OCI-LY1 (cell line): ENCODE measurements around the gene TEAD1.

Source experiments
- H2AFZ ChIP-seq: fragments of 200-600 bp; sonication (generic), shearing (Covaris generic); 2 replicates; pipeline ENCODE4 v1.6.0; 2014; ENCODE audit warnings: antibody characterized with exemption, mild to moderate bottlenecking, low read length
- H3F3A ChIP-seq: fragments of 200-600 bp; sonication (generic), shearing (Covaris generic); 2 replicates; pipeline ENCODE4 v1.6.0; 2014; ENCODE audit warnings: mild to moderate bottlenecking, antibody characterized with exemption, low read length, moderate library complexity; ENCODE audit not compliant: insufficient read depth
- H3K27ac ChIP-seq: fragments of 200-600 bp; sonication (generic); 2 replicates; pipeline ENCODE4 v1.5.1; 2014; ENCODE audit warnings: low read length, mixed run types, mild to moderate bottlenecking, low read depth; ENCODE audit not compliant: poor library complexity, severe bottlenecking
- H3K27me3 ChIP-seq: fragments of 200-600 bp; sonication (generic); 2 replicates; pipeline ENCODE4 v1.6.0; 2014; ENCODE audit warnings: antibody characterized with exemption, mild to moderate bottlenecking, low read length, moderate library complexity; ENCODE audit not compliant: insufficient read depth
- H3K36me3 ChIP-seq: fragments of 200-600 bp; sonication (generic); 2 replicates; pipeline ENCODE4 v1.6.1; 2014; ENCODE audit warnings: mild to moderate bottlenecking, antibody characterized with exemption, low read length, moderate library complexity, mixed read lengths; ENCODE audit not compliant: insufficient read depth
- H3K4me1 ChIP-seq: fragments of 200-600 bp; sonication (generic); 2 replicates; pipeline ENCODE4 v1.5.1; 2014; ENCODE audit warnings: mild to moderate bottlenecking, low read length, moderate library complexity; ENCODE audit not compliant: insufficient read depth, severe bottlenecking
- H3K4me2 ChIP-seq: fragments of 200-600 bp; sonication (generic), shearing (Covaris generic); 2 replicates; pipeline ENCODE4 v1.6.1; 2014; ENCODE audit warnings: low read length
- H3K4me3 ChIP-seq: fragments of 200-600 bp; sonication (generic); 2 replicates; pipeline ENCODE4 v1.5.1; 2014; ENCODE audit warnings: low read length, low read depth, mild to moderate bottlenecking, mixed read lengths; ENCODE audit not compliant: poor library complexity, severe bottlenecking
- H3K79me2 ChIP-seq: fragments of 200-600 bp; shearing (Covaris generic); 2 replicates; pipeline ENCODE4 v1.6.1; 2016; ENCODE audit warnings: mixed run types, low read length, mixed read lengths; ENCODE audit not compliant: insufficient read depth
- H3K9ac ChIP-seq: fragments of 200-600 bp; sonication (generic), shearing (Covaris generic); 2 replicates; pipeline ENCODE4 v1.6.1; 2014; ENCODE audit warnings: mild to moderate bottlenecking, low read length, mixed read lengths
- H3K9me2 ChIP-seq: fragments of 200-600 bp; sonication (generic), shearing (Covaris generic); 2 replicates; pipeline ENCODE4 v1.6.1; 2014; ENCODE audit warnings: low read depth, mild to moderate bottlenecking, low read length, mixed read lengths
- H3K9me3 ChIP-seq: fragments of 200-600 bp; shearing (Covaris generic); 2 replicates; pipeline ENCODE4 v1.6.1; 2014; ENCODE audit warnings: low read length, mixed read lengths
- H4K20me1 ChIP-seq: fragments of 200-600 bp; sonication (generic), shearing (Covaris generic); 2 replicates; pipeline ENCODE4 v1.6.0; 2016; ENCODE audit warnings: mild to moderate bottlenecking, low read length; ENCODE audit not compliant: insufficient read depth
- CTCF ChIP-seq: fragments of 200-600 bp; sonication (generic), shearing (Covaris generic); IDR thresholded peaks from 2 replicates; pipeline ENCODE4 v1.5.1; 2017; ENCODE audit warnings: mild to moderate bottlenecking, antibody characterized with exemption, low read length, moderate library complexity, mixed read lengths
- EZH2 ChIP-seq: fragments of 200-600 bp; sonication (generic), shearing (Covaris generic); IDR thresholded peaks from 2 replicates; pipeline ENCODE4 v1.8.0; 2017; ENCODE audit warnings: borderline replicate concordance, mixed run types, mild to moderate bottlenecking, antibody characterized with exemption, low read length, moderate library complexity, mixed read lengths

TEAD1 gene

GRCh38 chr11:12724301-12725054 lies 50.3 kb downstream of the TEAD1 start:
- Histone ChIP-seq H4K20me1 (no peaks in the 10 kb centered on the region), H3K9me2 (no peaks in the 10 kb centered on the region), H3K79me2 (no peaks in the 10 kb centered on the region), H3K9ac (no peak overlapping the region), H3F3A (no peaks in the 10 kb centered on the region), H3K4me2 (no peak overlapping the region), H3K4me3 (no peak overlapping the region), H3K27me3 (no peaks in the 10 kb centered on the region), H3K36me3 (no peaks in the 10 kb centered on the region), H3K27ac (no peak overlapping the region), H3K9me3 (no peaks in the 10 kb centered on the region), H2AFZ (no peak overlapping the region), H3K4me1 (no peaks in the 10 kb centered on the region)
- TF ChIP-seq CTCF (no peak), EZH2 (no peak)

GRCh38 chr11:12725055-12725862 lies 51.0 kb downstream of the TEAD1 start:
- H3K4me1 ChIP-seq, result no peaks in the 10 kb centered on the region
- no peak overlapping the region for H3K27ac ChIP-seq
- no peaks in the 10 kb centered on the region for H3K36me3 ChIP-seq
- H3K9me3 ChIP-seq, result no peaks in the 10 kb centered on the region
- H3K9me2 ChIP-seq, result no peaks in the 10 kb centered on the region
- no peak overlapping the region for H3K9ac ChIP-seq
- H3K4me2 ChIP-seq, result no peak overlapping the region
- TF ChIP-seq CTCF (no peak), EZH2 (no peak)
- no peak overlapping the region for H3K4me3 ChIP-seq
- H2AFZ ChIP-seq, result no peak overlapping the region
- no peaks in the 10 kb centered on the region for H4K20me1 ChIP-seq
- no peaks in the 10 kb centered on the region for H3K79me2 ChIP-seq
- H3K27me3 ChIP-seq, result no peaks in the 10 kb centered on the region
- no peaks in the 10 kb centered on the region for H3F3A ChIP-seq

- Histone ChIP-seq H4K20me1 (no peaks in the 10 kb centered on the region), H3K4me2 (no peak overlapping the region), H3K9me2 (no peaks in the 10 kb centered on the region), H3K79me2 (no peaks in the 10 kb centered on the region), H3K9ac (no peak overlapping the region), H3K27ac (no peak overlapping the region), H3K4me3 (no peak overlapping the region), H3K9me3 (no peaks in the 10 kb centered on the region), H3F3A (no peaks in the 10 kb centered on the region), H3K4me1 (no peaks in the 10 kb centered on the region), H3K36me3 (no peaks in the 10 kb centered on the region), H3K27me3 (no peaks in the 10 kb centered on the region), H2AFZ (no peak overlapping the region)
- TF ChIP-seq EZH2, result no peak
Observed at GRCh38 chr11:12725863-12726682, 51.9 kb downstream of the TEAD1 start.
